ENCODE data around the gene GAD2.

GAD2 gene

GRCh38 chr10:26216585-26217395 is at the start of gene GAD2:
Gene GAD2 (plus strand): TSS chr10:26216774. CDS start chr10:26216810, 36 bp downstream.
- no peak for TF ChIP-seq CTCF (IDR thresholded peaks at IDR 0.05; ENCODE audit: insufficient read depth, missing control alignments)

GRCh38 chr10:26169466-26169865 is 47.1 kb upstream of the GAD2 start:
- TF ChIP-seq CTCF (IDR thresholded peaks at IDR 0.05; ENCODE audit: insufficient read depth, missing control alignments): no peak
- DNase-seq (ENCODE audit: insufficient read length, low spot score) (no peak), FAIRE-seq (no peak)

More at GRCh38 chr10:26216585-26217395, at the start of gene GAD2:
- DNase-seq (ENCODE audit: insufficient read length, low spot score) (no peak), FAIRE-seq (no peak)

GRCh38 chr10:26172131-26172530 is 44.4 kb upstream of the GAD2 start:
- no peak for TF ChIP-seq CTCF (IDR thresholded peaks at IDR 0.05; ENCODE audit: insufficient read depth, missing control alignments)
- DNase-seq (ENCODE audit: insufficient read length, low spot score) (no peak), FAIRE-seq (no peak)

GRCh38 chr10:26173837-26174236 is 42.7 kb upstream of the GAD2 start:
- FAIRE-seq: no peak
- TF ChIP-seq CTCF (IDR thresholded peaks at IDR 0.05; ENCODE audit: insufficient read depth, missing control alignments): no peak

GRCh38 chr10:26177341-26177740 is 39.2 kb upstream of the GAD2 start:
- FAIRE-seq (no peak), DNase-seq (ENCODE audit: insufficient read length, low spot score) (no peak)
- TF ChIP-seq CTCF (IDR thresholded peaks at IDR 0.05; ENCODE audit: insufficient read depth, missing control alignments): no peak

More at GRCh38 chr10:26173837-26174236, 42.7 kb upstream of the GAD2 start:
- no peak for DNase-seq (ENCODE audit: insufficient read length, low spot score)

GRCh38 chr10:26194275-26194674 is 22.3 kb upstream of the GAD2 start:
- DNase-seq (ENCODE audit: insufficient read length, low spot score) (no peak), FAIRE-seq (no peak)
- no peak for TF ChIP-seq CTCF (IDR thresholded peaks at IDR 0.05; ENCODE audit: insufficient read depth, missing control alignments)

GRCh38 chr10:26197248-26197647 is 19.3 kb upstream of the GAD2 start:
- FAIRE-seq: no peak
- no peak for DNase-seq (ENCODE audit: insufficient read length, low spot score)
- TF ChIP-seq CTCF (IDR thresholded peaks at IDR 0.05; ENCODE audit: insufficient read depth, missing control alignments): no peak

Measured in D721Med (cell line).